ENCODE results near the gene SLC24A3.

- no peak for TF ChIP-seq CTCF (conservative IDR thresholded peaks at IDR 0.05; ENCODE audit: low read length)
- TF ChIP-seq EZH2phosphoT487 (IDR thresholded peaks at IDR 0.05; ENCODE audit: borderline replicate concordance, low read depth, low read length) = no peak
These were observed 326.1 kb downstream of the SLC24A3 start for GRCh38 chr20:19538556-19538955.

Data from OCI-LY7 (cell line).